BLaER1 treated with 17β-estradiol and CSF1 and Interleukin-3, amounts not matched to agents 10 nM and 100 nM (cell line): ENCODE results near the gene CXXC5.

Experiments
- H3K27ac ChIP-seq, 11 experiments: shearing (Covaris generic); formaldehyde crosslinking; 2 replicates each; pipeline ENCODE4 v1.8.1; 2022
- H3K27me3 ChIP-seq, 11 experiments: shearing (Covaris generic); formaldehyde crosslinking; 2 replicates each; pipeline ENCODE4 v1.8.1; 2022
- H3K36me3 ChIP-seq, 11 experiments: shearing (Covaris generic); formaldehyde crosslinking; 2 replicates each; pipeline ENCODE4 v1.8.1; 2022
- H3K4me1 ChIP-seq, 10 experiments: shearing (Covaris generic); formaldehyde crosslinking; 2 replicates each; pipeline ENCODE4 v1.8.1; 2022
- H3K4me2 ChIP-seq, 11 experiments: shearing (Covaris generic); formaldehyde crosslinking; 2 replicates each; pipeline ENCODE4 v1.8.1; 2022
- H3K4me3 ChIP-seq, 10 experiments: shearing (Covaris generic); formaldehyde crosslinking; 2 replicates each; pipeline ENCODE4 v1.8.1; 2022
- H3K9ac ChIP-seq, 11 experiments: shearing (Covaris generic); formaldehyde crosslinking; 2 replicates each; pipeline ENCODE4 v1.8.1; 2022
- H3K9me3 ChIP-seq, 11 experiments: shearing (Covaris generic); formaldehyde crosslinking; replicated peaks in 1 of 11; 2 replicates each; pipeline ENCODE4 v1.8.1; 2022
- H4K20me1 ChIP-seq, 11 experiments: shearing (Covaris generic); formaldehyde crosslinking; 2 replicates each; pipeline ENCODE4 v1.8.1; 2022
- Cebpa-rat ChIP-seq, 11 experiments: shearing (Covaris generic); IDR thresholded peaks; 2 replicates each; pipeline ENCODE4 v1.8.1; 2022

Gene CXXC5

DNA sequence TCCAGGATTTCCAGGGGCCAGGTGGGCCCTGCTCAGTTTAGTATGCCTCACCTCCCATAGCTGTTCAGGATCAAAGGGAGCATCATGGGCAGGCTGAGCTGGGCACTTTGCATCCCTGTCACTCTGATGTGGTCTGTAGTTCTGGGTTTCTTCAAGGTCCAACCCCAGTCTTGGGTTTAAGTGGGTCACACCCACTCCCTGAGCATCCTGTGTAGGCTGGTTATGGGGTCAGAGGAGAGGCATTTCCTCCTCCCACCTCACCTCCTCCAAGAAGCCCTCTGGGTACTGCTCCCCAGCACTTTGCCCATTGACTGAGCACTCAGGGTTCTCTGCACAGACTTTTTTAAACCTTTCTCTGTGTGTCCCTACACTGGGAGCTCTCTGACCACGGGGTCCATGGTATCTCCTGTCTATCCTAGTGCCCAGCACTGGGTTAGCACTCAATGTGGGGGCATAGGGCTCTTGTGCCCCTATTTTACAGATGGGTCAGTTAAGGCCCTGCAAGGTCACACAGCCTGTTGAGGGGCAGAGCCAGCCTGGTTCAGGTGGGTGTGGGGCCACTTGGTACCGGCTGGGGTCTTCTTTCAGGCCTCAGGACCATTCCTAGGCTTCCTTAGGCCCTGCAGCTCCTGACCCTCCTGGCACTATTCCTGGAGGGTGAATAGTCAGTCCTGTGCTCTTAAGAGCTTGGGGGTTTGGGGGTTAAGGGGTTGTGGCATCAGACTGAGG lies 19.0 kb downstream of the CXXC5 start:
- Histone ChIP-seq H4K20me1 (peaks cover 27 to 70% (median 49%) of the 10 kb centered on the region in 11 experiments; a peak in 16 of 22 replicates), H3K4me3 (peak overlapping the region in 5 of 10 experiments; percentile 62 to 73 (median 65); a peak in 9 of 20 replicates), H3K9ac (peak overlapping the region; percentile 32 to 93 (median 85); a peak in 16 of 22 replicates), H3K4me2 (peak overlapping the region; percentile 94 to 100 (median 99)), H3K9me3 (no peaks in the 10 kb centered on the region), H3K4me1 (peaks cover 99 to 100% (median 100%) of the 10 kb centered on the region in 10 experiments), H3K36me3 (0 out of 22 replicates have a peak, but pooled peaks cover 0 to 4% (median 0%) of the 10 kb centered on the region in 11 experiments), H3K27me3 (no peaks in the 10 kb centered on the region), H3K27ac (peak overlapping the region in 9 of 11 experiments; percentile 84 to 95 (median 90); a peak in 17 of 22 replicates)
- TF ChIP-seq Cebpa-rat (IDR thresholded peaks at IDR 0.05), result no peak

DNA sequence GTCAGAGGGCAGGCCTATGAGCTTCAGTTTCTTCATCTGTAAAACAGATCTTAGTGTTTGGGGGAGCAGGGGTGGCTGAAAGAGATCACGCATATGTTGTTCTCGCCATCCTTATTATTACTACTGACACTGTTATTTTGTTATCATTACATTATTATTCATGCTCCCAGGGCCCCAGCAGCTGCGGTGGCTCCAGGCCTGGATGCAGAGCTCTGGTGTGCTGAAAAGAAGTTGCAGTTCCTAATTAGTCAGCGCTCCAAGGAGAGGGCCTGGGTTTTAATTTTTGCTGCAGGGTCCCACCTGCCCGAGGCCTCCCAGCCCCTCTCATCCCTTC lies 19.5 kb downstream of the CXXC5 start:
- H3K9me3 ChIP-seq, result no peaks in the 10 kb centered on the region
- H3K4me2 ChIP-seq, result peak overlapping the region; percentile 94 to 100 (median 99)
- peak overlapping the region; percentile 43 to 73 (median 63) for H3K4me3 ChIP-seq
- H3K27me3 ChIP-seq, result no peaks in the 10 kb centered on the region
- TF ChIP-seq Cebpa-rat (IDR thresholded peaks at IDR 0.05), result no peak
- 0 out of 22 replicates have a peak, but pooled peaks cover 0 to under 1% (median 0%) of the 10 kb centered on the region in 11 experiments for H3K36me3 ChIP-seq
- peak overlapping the region in 10 of 11 experiments; percentile 77 to 95 (median 90); a peak in 19 of 22 replicates for H3K27ac ChIP-seq
- peaks cover 99 to 100% (median 100%) of the 10 kb centered on the region in 10 experiments for H3K4me1 ChIP-seq
- peaks cover 31 to 68% (median 51%) of the 10 kb centered on the region in 11 experiments; a peak in 16 of 22 replicates for H4K20me1 ChIP-seq
- H3K9ac ChIP-seq, result peak overlapping the region; percentile 76 to 93 (median 85)

DNA sequence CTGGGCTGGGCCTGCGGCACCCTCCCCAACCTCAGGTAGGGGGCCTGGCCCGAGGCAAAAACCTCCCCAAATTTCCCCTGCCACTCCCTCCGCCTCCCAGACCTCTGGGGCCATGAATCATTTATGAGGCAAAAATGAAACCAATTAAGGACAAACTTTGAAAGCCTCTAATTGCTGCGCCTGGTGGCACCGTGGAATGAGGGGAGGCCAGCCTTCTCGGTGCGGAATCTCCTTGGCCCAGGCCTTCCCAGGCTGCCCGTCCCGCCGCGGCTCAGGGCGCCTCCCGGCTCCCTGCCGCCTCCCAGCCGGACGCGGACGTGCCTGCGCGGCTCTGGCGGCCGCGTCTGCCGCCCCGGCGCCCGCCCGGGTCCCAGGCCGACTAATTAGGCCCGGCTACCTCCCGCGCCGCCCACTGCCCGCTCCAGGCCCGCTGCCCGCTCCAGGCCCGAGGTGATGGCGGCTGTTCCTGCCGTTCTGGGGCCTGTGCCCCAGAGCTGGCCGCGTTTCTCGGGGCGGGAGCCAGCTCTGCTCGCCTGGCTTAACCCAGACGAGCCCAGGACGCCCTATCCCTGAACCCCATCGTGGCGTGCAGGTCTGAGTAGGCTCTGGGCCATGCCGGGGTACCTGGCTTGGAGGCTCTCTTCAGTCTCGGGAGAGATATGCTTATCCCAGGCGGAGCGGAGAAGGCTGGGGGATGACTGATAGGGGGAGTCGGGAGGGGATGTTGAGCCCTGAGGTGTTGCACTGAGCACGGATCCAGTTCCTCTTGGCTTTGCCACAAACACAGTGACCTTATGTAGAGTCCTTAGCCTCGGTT lies 20.1 kb downstream of the CXXC5 start:
- peak overlapping the region; percentile 53 to 95 (median 90) for H3K27ac ChIP-seq
- peaks cover 36 to 73% (median 56%) of the 10 kb centered on the region in 11 experiments; a peak in 16 of 22 replicates for H4K20me1 ChIP-seq

DNA sequence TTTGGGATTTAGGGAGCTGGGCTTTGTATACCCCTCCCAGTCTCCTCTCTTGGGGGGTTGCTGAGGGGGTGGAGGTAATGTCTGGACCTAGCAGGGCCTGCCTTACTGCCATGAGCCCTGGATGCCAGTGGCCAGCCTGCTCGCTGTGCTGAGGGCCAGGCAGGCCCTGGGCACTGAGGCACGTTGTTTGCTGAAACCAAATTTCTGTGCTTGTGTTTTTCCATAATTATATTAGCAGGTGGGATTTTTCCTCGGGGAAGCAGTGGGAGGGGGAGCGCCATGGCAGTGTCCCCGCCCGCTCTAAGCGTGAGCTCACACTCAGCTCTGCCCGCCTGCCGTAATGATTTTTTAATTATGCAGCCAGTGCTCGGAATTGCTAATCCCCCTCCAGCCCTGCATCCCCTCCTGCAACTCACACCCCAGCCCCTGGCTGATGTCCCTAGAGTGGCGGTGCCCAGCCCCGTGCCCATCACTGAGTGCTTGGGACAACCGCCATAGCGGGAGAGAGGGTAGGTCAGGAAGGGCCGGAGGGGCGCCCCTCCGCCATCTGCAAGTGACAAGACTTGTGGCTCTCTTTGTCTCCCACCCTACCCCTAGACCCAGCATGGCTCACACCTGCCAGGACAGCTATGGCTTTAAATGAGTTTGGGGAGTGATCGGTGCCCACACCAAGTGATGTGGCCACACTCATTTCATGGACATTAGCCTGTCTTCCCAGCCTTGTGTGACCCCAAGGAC lies 20.9 kb downstream of the CXXC5 start:
- H4K20me1 ChIP-seq, result peaks cover 36 to 81% (median 53%) of the 10 kb centered on the region in 11 experiments; a peak in 19 of 22 replicates
- no peaks in the 10 kb centered on the region for H3K36me3 ChIP-seq
- H3K4me2 ChIP-seq, result peak overlapping the region; percentile 94 to 100 (median 99)
- no peaks in the 10 kb centered on the region for H3K27me3 ChIP-seq
- TF ChIP-seq Cebpa-rat (IDR thresholded peaks at IDR 0.05), result no peak
- H3K27ac ChIP-seq, result peak overlapping the region; percentile 17 to 95 (median 90); a peak in 21 of 22 replicates
- peak overlapping the region; percentile 43 to 73 (median 63) for H3K4me3 ChIP-seq
- H3K4me1 ChIP-seq, result peaks cover 98 to 100% (median 100%) of the 10 kb centered on the region in 10 experiments
- peak overlapping the region; percentile 76 to 93 (median 85) for H3K9ac ChIP-seq
- no peaks in the 10 kb centered on the region for H3K9me3 ChIP-seq

More for the DNA sequence above, 20.1 kb downstream of the CXXC5 start:
- H3K4me1 ChIP-seq, result peaks cover 99 to 100% (median 100%) of the 10 kb centered on the region in 10 experiments
- no peaks in the 10 kb centered on the region for H3K36me3 ChIP-seq
- H3K4me2 ChIP-seq, result peak overlapping the region; percentile 94 to 100 (median 99)
- peak overlapping the region; percentile 76 to 93 (median 85) for H3K9ac ChIP-seq
- H3K9me3 ChIP-seq, result no peaks in the 10 kb centered on the region
- peak overlapping the region; percentile 43 to 73 (median 63) for H3K4me3 ChIP-seq
- H3K27me3 ChIP-seq, result no peaks in the 10 kb centered on the region
- TF ChIP-seq Cebpa-rat (IDR thresholded peaks at IDR 0.05), result no peak

DNA sequence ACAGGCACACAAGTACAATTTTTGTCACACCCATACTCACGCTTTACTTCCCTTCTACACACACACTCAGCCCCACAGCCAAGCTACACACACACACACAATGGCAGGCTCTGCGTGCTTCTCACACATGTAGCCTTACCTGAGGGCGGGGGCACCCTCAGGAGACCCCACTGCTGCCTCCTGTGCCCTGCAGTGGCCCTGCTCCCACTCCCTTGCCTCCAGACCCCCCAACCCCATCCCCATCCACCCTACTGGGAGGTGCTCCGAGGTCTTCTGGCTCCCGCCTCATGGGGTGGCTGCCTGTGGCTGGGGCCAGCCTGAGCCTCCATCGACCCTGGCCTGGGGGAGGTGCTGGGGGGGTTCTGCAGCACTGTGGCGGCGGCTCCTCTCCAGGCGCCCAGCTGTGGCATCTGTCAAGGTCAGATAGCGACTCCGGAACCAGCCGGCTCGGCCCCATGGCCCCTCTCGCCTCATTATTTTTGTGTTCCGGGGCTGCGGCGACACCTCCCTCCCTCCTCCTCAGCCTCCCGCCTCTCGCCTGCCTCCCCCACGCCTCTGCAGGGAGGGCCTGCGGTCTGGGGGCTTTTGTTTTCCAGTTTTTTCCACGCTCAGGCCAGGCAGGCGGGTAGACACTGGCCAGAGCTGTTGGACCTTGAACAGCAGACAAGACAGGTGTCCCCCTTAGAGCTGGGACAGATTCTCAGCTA lies 21.7 kb downstream of the CXXC5 start:
- Histone ChIP-seq H3K9ac (peak overlapping the region; percentile 56 to 93 (median 85); a peak in 21 of 22 replicates), H4K20me1 (peaks cover 30 to 89% (median 58%) of the 10 kb centered on the region in 11 experiments; a peak in 19 of 22 replicates), H3K4me3 (peak overlapping the region; percentile 43 to 73 (median 63); a peak in 19 of 20 replicates)

DNA sequence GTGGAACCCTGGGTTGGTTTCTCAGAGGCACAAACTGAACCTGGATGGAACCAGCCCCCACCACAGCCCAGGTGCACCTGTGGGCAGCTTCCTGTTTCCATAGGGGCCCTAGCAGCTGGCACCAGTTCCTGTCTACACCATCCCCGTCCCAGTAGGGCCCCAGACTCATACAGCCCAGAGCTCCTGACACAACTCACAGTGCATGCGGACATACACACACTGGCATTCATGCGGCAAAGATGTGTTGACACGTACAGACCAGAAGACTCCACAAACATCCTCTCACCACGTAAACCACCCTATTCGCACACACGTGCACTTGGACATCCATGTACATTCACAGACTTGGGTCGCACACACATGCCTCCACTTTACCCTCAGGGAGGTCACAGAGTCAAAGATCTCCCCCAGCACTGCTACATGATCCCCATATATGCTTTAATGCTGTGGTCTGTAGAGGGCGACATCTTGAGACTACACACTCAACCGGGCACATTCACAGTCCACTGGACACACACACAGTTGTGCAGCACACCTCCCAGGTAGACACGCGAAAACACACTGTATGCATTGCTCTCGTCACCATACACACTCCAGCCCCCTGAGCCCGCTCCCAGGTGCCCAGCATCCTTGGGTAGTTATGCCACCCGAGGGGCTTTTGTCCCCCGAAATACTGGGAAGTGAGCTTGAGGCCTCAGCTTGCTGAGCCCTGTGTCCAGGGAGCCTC lies 22.4 kb downstream of the CXXC5 start:
- Histone ChIP-seq H3K36me3 (no peaks in the 10 kb centered on the region), H3K4me2 (peak overlapping the region; percentile 94 to 100 (median 99)), H3K27me3 (no peaks in the 10 kb centered on the region), H3K9ac (peak overlapping the region; percentile 59 to 93 (median 85); a peak in 21 of 22 replicates), H3K4me1 (peaks cover 98 to 100% (median 100%) of the 10 kb centered on the region in 10 experiments), H4K20me1 (peaks cover 37 to 96% (median 63%) of the 10 kb centered on the region in 11 experiments; a peak in 18 of 22 replicates), H3K9me3 (no peaks in the 10 kb centered on the region), H3K27ac (peak overlapping the region in 10 of 11 experiments; percentile 63 to 95 (median 90); a peak in 20 of 22 replicates), H3K4me3 (peak overlapping the region; percentile 26 to 73 (median 63); a peak in 18 of 20 replicates)
- peak in 2 of 11 experiments; percentile 13 to 46; a peak in 1 of 22 replicates for TF ChIP-seq Cebpa-rat (IDR thresholded peaks at IDR 0.05)

More for the DNA sequence above, 21.7 kb downstream of the CXXC5 start:
- peaks cover 98 to 100% (median 100%) of the 10 kb centered on the region in 10 experiments for H3K4me1 ChIP-seq
- H3K4me2 ChIP-seq, result peak overlapping the region; percentile 94 to 100 (median 99)
- H3K9me3 ChIP-seq, result no peaks in the 10 kb centered on the region
- H3K27ac ChIP-seq, result peak overlapping the region in 10 of 11 experiments; percentile 47 to 95 (median 90); a peak in 21 of 22 replicates
- no peak for TF ChIP-seq Cebpa-rat (IDR thresholded peaks at IDR 0.05)
- H3K36me3 ChIP-seq, result no peaks in the 10 kb centered on the region
- H3K27me3 ChIP-seq, result no peaks in the 10 kb centered on the region
